Measurements from ENCODE around the gene TEX51. TPM values are rescaled to one million over a fixed set of nuclear protein-coding genes. Genes with fewer than 3 reads are reported as not detected.

TEX51 gene
- total and polyA plus RNA-seq, 2 of the 4 experiments (the other 2 are of a cell fraction): not detected

DNA sequence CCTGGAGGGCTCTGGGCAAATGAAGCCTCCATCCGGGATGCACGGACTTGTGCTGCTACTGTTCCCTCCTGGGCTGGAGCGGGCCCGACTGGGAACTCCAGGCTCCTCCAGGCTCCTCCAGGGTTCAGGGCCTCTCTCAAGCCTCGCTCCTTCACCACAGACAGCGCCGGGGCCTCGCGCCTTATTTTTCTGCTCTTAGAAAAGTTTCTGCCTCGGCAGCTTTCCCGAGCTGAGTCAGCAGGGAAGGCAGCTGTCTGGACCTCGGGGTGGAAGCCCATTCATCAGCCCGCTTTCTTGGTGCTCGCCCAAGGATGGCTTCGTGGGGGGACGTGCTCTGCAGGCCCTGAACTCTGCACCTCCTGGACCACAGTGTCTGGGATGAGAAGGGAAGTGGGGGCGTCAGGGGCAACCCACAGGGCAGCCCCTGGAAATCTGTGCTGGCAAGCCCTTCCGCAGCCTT, 12.9 kb upstream of the TEX51 start:
- H3K4ac ChIP-seq (ENCODE audit: low read depth, low read length): no peak overlapping the region
- H3K14ac ChIP-seq (replicated peaks; ENCODE audit: low read depth, low read length): no peak overlapping the region
- H4K20me1 ChIP-seq (ENCODE audit: insufficient read depth, low read length): no peaks in the 10 kb centered on the region
- no peak overlapping the region for H4K8ac ChIP-seq (ENCODE audit: low read depth in 2 of 2, low read length in 2 of 2)
- H3K9ac ChIP-seq (ENCODE audit: low read depth, low read length): no peak overlapping the region
- ChIA-PET POLR2A (ENCODE audit: unreplicated experiment) (no interaction called here), CTCF (no interaction called here)
- H3K9me3 ChIP-seq (ENCODE audit: control insufficient read depth, insufficient read depth, low read length): no peaks in the 10 kb centered on the region; the same call in 1 of the 2 replicates
- H3K27ac ChIP-seq (ENCODE audit: insufficient read depth, low read length): no peak overlapping the region
- no peaks in the 10 kb centered on the region for H3K79me1 ChIP-seq (ENCODE audit: low read depth in 1 of 2, low read length in 2 of 2)
- no peaks in the 10 kb centered on the region; the same call in 1 of the 2 replicates for H3K4me1 ChIP-seq (ENCODE audit: control insufficient read depth, insufficient read depth, low read length)
- H2BK5ac ChIP-seq (ENCODE audit: low read depth, low read length, poor library complexity, severe bottlenecking): no peak overlapping the region
- in situ Hi-C loops (cut with MboI; ENCODE audit: low sequenced_read_pairs): no loop called here
- H2AK9ac ChIP-seq (replicated peaks; ENCODE audit: low read depth, low read length, poor library complexity): peak overlapping the region; percentile 37
- H2BK120ac ChIP-seq (ENCODE audit: low read depth, low read length): no peak overlapping the region
- H4K5ac ChIP-seq (ENCODE audit: low read depth, low read length): no peak overlapping the region
- peaks cover 12% of the 10 kb centered on the region for H3K27me3 ChIP-seq (ENCODE audit: control insufficient read depth, insufficient read depth, low read length)
- DNase-seq (peak; percentile 28), ATAC-seq (ENCODE audit: low read depth) (peak; percentile 69)
- intact Hi-C loops (cut with micrococcal nuclease): loop anchor here (10.0 kb wide), 1 partner anchor 169 kb away; no protein-coding TSS in a partner anchor
- no peak overlapping the region for H4K91ac ChIP-seq (ENCODE audit: insufficient read depth, low read depth, low read length)
- no peak overlapping the region for H3K56ac ChIP-seq (ENCODE audit: extremely low read depth, insufficient read depth, low read length)
- WGBS, 2 experiments (ENCODE audit: extremely low coverage in 2 of 2, insufficient read length in 1 of 2): no CpG with 5 or more reads among the region's 18 CpGs
- no peak overlapping the region for H3K18ac ChIP-seq (ENCODE audit: low read depth, low read length)
- no peak overlapping the region for H3K23ac ChIP-seq (ENCODE audit: low read depth, low read length)
- no peak overlapping the region; the same call in 1 of the 2 replicates for H3K4me3 ChIP-seq (ENCODE audit: insufficient read depth, low read depth, low read length)
- no peak overlapping the region for H2BK15ac ChIP-seq (ENCODE audit: low read depth, low read length)
- BruUV-seq (replicated peaks): no TSS peak
- dilution Hi-C loops (cut with HindIII; ENCODE audit: low sequenced_read_pairs, unreplicated experiment): no loop called here
- TF ChIP-seq POLR2A (IDR thresholded peaks at IDR 0.05; ENCODE audit: low read depth, low read length): no peak
- TF ChIP-seq MAFK (IDR thresholded peaks at IDR 0.05; ENCODE audit: low read depth, low read length): peak; percentile 60; the same call in 1 of the 2 replicates
- no peak for TF ChIP-seq SMC3 (IDR thresholded peaks at IDR 0.05; ENCODE audit: low read depth, low read length)
- TF ChIP-seq, protein P1, sequence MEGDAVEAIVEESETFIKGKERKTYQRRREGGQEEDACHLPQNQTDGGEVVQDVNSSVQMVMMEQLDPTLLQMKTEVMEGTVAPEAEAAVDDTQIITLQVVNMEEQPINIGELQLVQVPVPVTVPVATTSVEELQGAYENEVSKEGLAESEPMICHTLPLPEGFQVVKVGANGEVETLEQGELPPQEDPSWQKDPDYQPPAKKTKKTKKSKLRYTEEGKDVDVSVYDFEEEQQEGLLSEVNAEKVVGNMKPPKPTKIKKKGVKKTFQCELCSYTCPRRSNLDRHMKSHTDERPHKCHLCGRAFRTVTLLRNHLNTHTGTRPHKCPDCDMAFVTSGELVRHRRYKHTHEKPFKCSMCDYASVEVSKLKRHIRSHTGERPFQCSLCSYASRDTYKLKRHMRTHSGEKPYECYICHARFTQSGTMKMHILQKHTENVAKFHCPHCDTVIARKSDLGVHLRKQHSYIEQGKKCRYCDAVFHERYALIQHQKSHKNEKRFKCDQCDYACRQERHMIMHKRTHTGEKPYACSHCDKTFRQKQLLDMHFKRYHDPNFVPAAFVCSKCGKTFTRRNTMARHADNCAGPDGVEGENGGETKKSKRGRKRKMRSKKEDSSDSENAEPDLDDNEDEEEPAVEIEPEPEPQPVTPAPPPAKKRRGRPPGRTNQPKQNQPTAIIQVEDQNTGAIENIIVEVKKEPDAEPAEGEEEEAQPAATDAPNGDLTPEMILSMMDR (conservative IDR thresholded peaks at IDR 0.05; ENCODE audit: low read depth, low read length): no peak
- TF ChIP-seq MAZ (IDR thresholded peaks at IDR 0.05; ENCODE audit: borderline replicate concordance, low read depth, low read length): no peak
- no peak overlapping the region for H2BK20ac ChIP-seq (ENCODE audit: low read depth, low read length)
- peak overlapping the region; percentile 84 for H2AFZ ChIP-seq (replicated peaks; ENCODE audit: low read length, poor library complexity)
- no peaks in the 10 kb centered on the region for H3K9me1 ChIP-seq (ENCODE audit: insufficient read depth, low read length)
- no peaks in the 10 kb centered on the region for H3K36me3 ChIP-seq (ENCODE audit: control insufficient read depth, insufficient read depth, low read length)
- H3K4me2 ChIP-seq (ENCODE audit: low read depth, low read length): peak overlapping the region; percentile 80
- no peak overlapping the region for H2AK5ac ChIP-seq (ENCODE audit: low read depth, low read length)

Measured in IMR-90 (cell line).